HL-60/S4 (cell line): ENCODE results near the gene ITGA3.

Experiments used
- in situ Hi-C: fragments of 300-500 bp; cut with MboI; formaldehyde crosslinking; loops from 2 replicates; pipeline ENCODE4 v1.14.3; 2022; ENCODE audit warnings: low sequenced_read_pairs

Gene ITGA3

GRCh38 chr17:50090971-50091917 lies 35.3 kb downstream of the ITGA3 start:
- in situ Hi-C loops = loop anchor here (5.0 kb wide), 1 partner anchor 64 kb away; no protein-coding TSS in a partner anchor

GRCh38 chr17:50091918-50092285 lies 36.0 kb downstream of the ITGA3 start:
- in situ Hi-C loops = loop anchor here (5.0 kb wide), 1 partner anchor 65 kb away; no protein-coding TSS in a partner anchor

- in situ Hi-C loops = loop anchor here (5.0 kb wide), 1 partner anchor 66 kb away; no protein-coding TSS in a partner anchor
Measured at GRCh38 chr17:50093246-50093645, 37.3 kb downstream of the ITGA3 start.

- in situ Hi-C loops = loop anchor here (5.0 kb wide), 1 partner anchor 67 kb away; no protein-coding TSS in a partner anchor
Measured at GRCh38 chr17:50093807-50094206, 37.9 kb downstream of the ITGA3 start.

GRCh38 chr17:50094243-50094752 lies 38.4 kb downstream of the ITGA3 start:
- in situ Hi-C loops = loop anchor here (5.0 kb wide), 1 partner anchor 67 kb away; no protein-coding TSS in a partner anchor

- in situ Hi-C loops = loop anchor here (5.0 kb wide), 1 partner anchor 68 kb away; no protein-coding TSS in a partner anchor
Measured at GRCh38 chr17:50094753-50095619, 39.1 kb downstream of the ITGA3 start, which contains the start of gene PDK2. TSS of gene PDK2 (plus strand) at chr17:50095351. CDS start at chr17:50095436, 85 bp downstream.

GRCh38 chr17:50095626-50096037 lies 39.7 kb downstream of the ITGA3 start:
- in situ Hi-C loops = no loop called here

GRCh38 chr17:50096092-50096491 lies 40.2 kb downstream of the ITGA3 start:
- in situ Hi-C loops = no loop called here

GRCh38 chr17:50096758-50097157 lies 40.8 kb downstream of the ITGA3 start:
- in situ Hi-C loops = no loop called here

- in situ Hi-C loops = no loop called here
Measured at GRCh38 chr17:50097455-50097854, 41.5 kb downstream of the ITGA3 start.

GRCh38 chr17:50097926-50098325 lies 42.0 kb downstream of the ITGA3 start:
- in situ Hi-C loops = no loop called here

- in situ Hi-C loops = no loop called here
Measured at GRCh38 chr17:50098583-50098982, 42.7 kb downstream of the ITGA3 start.

GRCh38 chr17:50099003-50099402 lies 43.1 kb downstream of the ITGA3 start:
- in situ Hi-C loops = no loop called here

- in situ Hi-C loops = no loop called here
Measured at GRCh38 chr17:50100480-50100883, 44.6 kb downstream of the ITGA3 start.

- in situ Hi-C loops = no loop called here
Measured at GRCh38 chr17:50100921-50101345, 45.0 kb downstream of the ITGA3 start.

GRCh38 chr17:50101346-50102163 lies 45.6 kb downstream of the ITGA3 start:
- in situ Hi-C loops = no loop called here

- in situ Hi-C loops = no loop called here
Measured at GRCh38 chr17:50102164-50102991, 46.5 kb downstream of the ITGA3 start.

- in situ Hi-C loops = no loop called here
Measured at GRCh38 chr17:50103252-50103651, 47.3 kb downstream of the ITGA3 start.

- in situ Hi-C loops = no loop called here
Measured at GRCh38 chr17:50103941-50104340, 48.0 kb downstream of the ITGA3 start.
